DND-41 (cell line): ENCODE measurements around the gene NUS1.

Experiments used
- CTCF ChIP-seq: IDR thresholded peaks from 2 replicates; pipeline ENCODE4 v1.5.1; 2012; ENCODE audit warnings: borderline replicate concordance, low read length, moderate library complexity, mild to moderate bottlenecking; ENCODE audit not compliant: poor library complexity, severe bottlenecking; ENCODE audit errors: extremely low read depth
- EZH2 ChIP-seq: IDR thresholded peaks from 3 replicates; pipeline ENCODE4 v1.6.1; 2012; ENCODE audit warnings: borderline replicate concordance, low read depth, mild to moderate bottlenecking, moderate library complexity, low read length, inconsistent platforms; ENCODE audit not compliant: severe bottlenecking

DNA sequence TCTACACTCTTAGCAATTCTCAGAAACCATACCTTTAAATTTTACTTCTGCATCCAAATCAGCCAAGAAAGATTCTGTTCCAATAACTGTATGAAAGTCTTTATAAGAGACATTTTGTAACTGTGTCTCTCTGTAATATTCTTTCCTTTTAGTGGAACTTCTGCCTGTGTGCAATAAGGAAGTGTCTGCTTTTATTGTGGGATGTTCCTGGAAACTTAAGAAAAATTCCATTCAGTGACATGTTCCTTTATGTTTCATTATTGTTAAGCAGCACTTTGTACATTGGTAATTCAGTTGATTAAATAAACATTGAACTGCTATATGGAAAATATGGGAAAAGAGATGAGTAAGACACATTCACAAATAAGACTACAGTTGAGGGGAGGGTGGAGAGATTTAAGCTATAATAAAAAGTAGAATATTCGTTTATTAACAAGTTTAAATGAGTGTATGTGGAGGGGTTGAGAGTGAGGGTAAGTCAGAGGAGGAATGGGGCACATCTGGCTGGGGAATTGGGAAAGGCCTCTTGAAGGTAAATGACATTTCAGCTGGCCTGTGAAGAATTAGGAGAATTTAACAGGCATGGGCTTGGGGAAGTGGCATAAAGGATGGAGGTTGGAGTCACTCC is 11.9 kb downstream of the NUS1 start:
- TF ChIP-seq CTCF, result no peak
- TF ChIP-seq EZH2, result no peak
